ENCODE measurements around the gene OR4F15. TPM values are rescaled to one million over a fixed set of nuclear protein-coding genes. Genes with fewer than 3 reads are reported as not detected.
A peak's percentile ranks its signal among the peaks of the same experiment; 100 is the strongest.

OR4F15 gene
- polyA plus RNA-seq, 1 of the 3 experiments (the other 2 are of a cell fraction): not detected

GRCh38 chr15:101804375-101804774 is 7.6 kb upstream of the OR4F15 start:
- H3K9me2 ChIP-seq: no peaks in the 10 kb centered on the region
- no peak overlapping the region for H3K9ac ChIP-seq
- no peak overlapping the region for H2AFZ ChIP-seq (ENCODE audit: low read depth)
- ChIA-PET CTCF (no interaction called here), POLR2A (no interaction called here)
- H3F3A ChIP-seq (replicated peaks; ENCODE audit: insufficient read depth): peaks cover 8% of the 10 kb centered on the region
- no peaks in the 10 kb centered on the region for H3K27me3 ChIP-seq (ENCODE audit: insufficient read depth)
- H3K4me2 ChIP-seq: no peak overlapping the region
- H3K36me3 ChIP-seq (replicated peaks in 1 of 2; ENCODE audit: control insufficient read depth in 1 of 2, insufficient read depth in 2 of 2, low read length in 1 of 2): no peaks in the 10 kb centered on the region
- peaks cover 0 to 5% of the 10 kb centered on the region in 2 experiments; a peak in 2 of 4 replicates for H3K4me1 ChIP-seq (ENCODE audit: control insufficient read depth in 1 of 2, insufficient read depth in 2 of 2, low read depth in 1 of 2, low read length in 1 of 2)
- no peak for TF ChIP-seq TCF12 (IDR thresholded peaks at IDR 0.05)
- TF ChIP-seq GATA2 (CRISPR knock-in tag; IDR thresholded peaks at IDR 0.05): peak; percentile 39; the same call in 1 of the 2 replicates
- H3K9me3 ChIP-seq: no peaks in the 10 kb centered on the region
- no peaks in the 10 kb centered on the region for H3K79me2 ChIP-seq (ENCODE audit: insufficient read depth)
- DNase-seq: no peak
- no peaks in the 10 kb centered on the region for H4K20me1 ChIP-seq (ENCODE audit: insufficient read depth)
- H3K4me3 ChIP-seq (ENCODE audit: low read depth in 2 of 2, low read length in 1 of 2): no peak overlapping the region
- H3K27ac ChIP-seq (ENCODE audit: low read depth in 2 of 2, low read length in 1 of 2): no peak overlapping the region

- Histone ChIP-seq H3K36me3 (replicated peaks in 1 of 2; ENCODE audit: control insufficient read depth in 1 of 2, insufficient read depth in 2 of 2, low read length in 1 of 2) (no peaks in the 10 kb centered on the region), H3K9me2 (no peaks in the 10 kb centered on the region), H3K27me3 (ENCODE audit: insufficient read depth) (no peaks in the 10 kb centered on the region), H3K79me2 (ENCODE audit: insufficient read depth) (no peaks in the 10 kb centered on the region), H3K4me1 (ENCODE audit: control insufficient read depth in 1 of 2, insufficient read depth in 2 of 2, low read depth in 1 of 2, low read length in 1 of 2) (peaks cover 0 to 5% of the 10 kb centered on the region in 2 experiments; a peak in 2 of 4 replicates), H3K4me2 (no peak overlapping the region), H4K20me1 (ENCODE audit: insufficient read depth) (no peaks in the 10 kb centered on the region), H3F3A (replicated peaks; ENCODE audit: insufficient read depth) (peaks cover 8% of the 10 kb centered on the region), H3K9me3 (no peaks in the 10 kb centered on the region), H3K9ac (no peak overlapping the region), H3K4me3 (ENCODE audit: low read depth in 2 of 2, low read length in 1 of 2) (no peak overlapping the region), H3K27ac (ENCODE audit: low read depth in 2 of 2, low read length in 1 of 2) (no peak overlapping the region), H2AFZ (ENCODE audit: low read depth) (no peak overlapping the region)
- ChIA-PET CTCF (no interaction called here), POLR2A (no interaction called here)
- TF ChIP-seq TAF1 (IDR thresholded peaks at IDR 0.05; ENCODE audit: borderline replicate concordance, low read depth, low read length) (no peak), RAD21 (IDR thresholded peaks at IDR 0.05; ENCODE audit: low read length) (no peak), JUND (IDR thresholded peaks at IDR 0.05) (no peak), USF2 (IDR thresholded peaks at IDR 0.05; ENCODE audit: borderline replicate concordance, low read depth, low read length) (no peak), ELF1 (IDR thresholded peaks at IDR 0.05) (no peak), SIN3A (IDR thresholded peaks at IDR 0.05; ENCODE audit: borderline replicate concordance, low read depth, low read length) (no peak), NRF1 (IDR thresholded peaks at IDR 0.05; ENCODE audit: low read depth, low read length) (no peak), RXRA (IDR thresholded peaks at IDR 0.05; ENCODE audit: borderline replicate concordance, low read depth) (no peak), TEAD4 (IDR thresholded peaks at IDR 0.05; ENCODE audit: borderline replicate concordance, insufficient read depth) (no peak), EP300 (IDR thresholded peaks at IDR 0.05; ENCODE audit: borderline replicate concordance in 1 of 2, low read depth in 1 of 2, low read length in 1 of 2) (no peak), CTCF (IDR thresholded peaks at IDR 0.05) (no peak), YY1 (IDR thresholded peaks at IDR 0.05; ENCODE audit: low read depth) (no peak), POLR2AphosphoS5 (IDR thresholded peaks at IDR 0.05; ENCODE audit: low read depth, low read length) (no peak), REST (IDR thresholded peaks at IDR 0.05; ENCODE audit: low read depth, low read length) (no peak), TCF12 (IDR thresholded peaks at IDR 0.05) (no peak), GABPA (IDR thresholded peaks at IDR 0.05; ENCODE audit: low read depth) (no peak)
- TF ChIP-seq, protein P1, sequence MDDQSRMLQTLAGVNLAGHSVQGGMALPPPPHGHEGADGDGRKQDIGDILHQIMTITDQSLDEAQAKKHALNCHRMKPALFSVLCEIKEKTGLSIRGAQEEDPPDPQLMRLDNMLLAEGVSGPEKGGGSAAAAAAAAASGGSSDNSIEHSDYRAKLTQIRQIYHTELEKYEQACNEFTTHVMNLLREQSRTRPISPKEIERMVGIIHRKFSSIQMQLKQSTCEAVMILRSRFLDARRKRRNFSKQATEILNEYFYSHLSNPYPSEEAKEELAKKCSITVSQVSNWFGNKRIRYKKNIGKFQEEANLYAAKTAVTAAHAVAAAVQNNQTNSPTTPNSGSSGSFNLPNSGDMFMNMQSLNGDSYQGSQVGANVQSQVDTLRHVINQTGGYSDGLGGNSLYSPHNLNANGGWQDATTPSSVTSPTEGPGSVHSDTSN (IDR thresholded peaks at IDR 0.05): no peak
- DNase-seq: no peak
Observed at GRCh38 chr15:101804941-101805340, 7.1 kb upstream of the OR4F15 start.
